RWPE2 (cell line): Measurements from ENCODE around the gene MCOLN3.

Source experiments
- ATAC-seq: fragments of 200-7000 bp; cut with Tn5 transposase; 3 replicates; pipeline ENCODE4 v1.9.1; 2021; ENCODE audit warnings: low read depth
- DNase-seq: peaks from one replicate; pipeline ENCODE4 v3.0.0-alpha.2; 2020; ENCODE audit warnings: low spot score
- H3K27ac ChIP-seq: fragments of 450-650 bp; 2 replicates; pipeline ENCODE4 v1.5.1; 2017; ENCODE audit warnings: mild to moderate bottlenecking; ENCODE audit not compliant: poor library complexity, severe bottlenecking
- H3K27me3 ChIP-seq: fragments of 250-450 bp; sonication (Bioruptor Pico); 2 replicates; pipeline ENCODE4 v1.5.1; 2021; ENCODE audit warnings: mild to moderate bottlenecking, moderate library complexity; ENCODE audit not compliant: insufficient read depth, poor library complexity, severe bottlenecking
- H3K36me3 ChIP-seq: fragments of 250-450 bp; sonication (Bioruptor Pico); 2 replicates; pipeline ENCODE4 v1.5.1; 2020; ENCODE audit warnings: low read depth, mild to moderate bottlenecking, moderate library complexity
- H3K4me1 ChIP-seq: fragments of 250-450 bp; sonication (Bioruptor Pico); 2 replicates; pipeline ENCODE4 v1.5.1; 2021; ENCODE audit warnings: mild to moderate bottlenecking, moderate library complexity; ENCODE audit not compliant: insufficient read depth, poor library complexity, severe bottlenecking
- H3K4me3 ChIP-seq: fragments of 250-450 bp; sonication (Bioruptor Pico); 2 replicates; pipeline ENCODE4 v1.5.1; 2021; ENCODE audit warnings: mild to moderate bottlenecking, moderate library complexity; ENCODE audit not compliant: severe bottlenecking
- H3K9me3 ChIP-seq: fragments of 250-450 bp; sonication (Bioruptor Pico); 2 replicates; pipeline ENCODE4 v1.5.1; 2021; ENCODE audit warnings: mild to moderate bottlenecking, moderate library complexity; ENCODE audit not compliant: severe bottlenecking
- TF ChIP-seq, protein P1 (sequence below): fragments of 450-650 bp; IDR thresholded peaks from one replicate; pipeline ENCODE4 v1.5.1; 2017; ENCODE audit warnings: mild to moderate bottlenecking, moderate library complexity; ENCODE audit not compliant: poor library complexity, severe bottlenecking

The MCOLN3 gene

DNA sequence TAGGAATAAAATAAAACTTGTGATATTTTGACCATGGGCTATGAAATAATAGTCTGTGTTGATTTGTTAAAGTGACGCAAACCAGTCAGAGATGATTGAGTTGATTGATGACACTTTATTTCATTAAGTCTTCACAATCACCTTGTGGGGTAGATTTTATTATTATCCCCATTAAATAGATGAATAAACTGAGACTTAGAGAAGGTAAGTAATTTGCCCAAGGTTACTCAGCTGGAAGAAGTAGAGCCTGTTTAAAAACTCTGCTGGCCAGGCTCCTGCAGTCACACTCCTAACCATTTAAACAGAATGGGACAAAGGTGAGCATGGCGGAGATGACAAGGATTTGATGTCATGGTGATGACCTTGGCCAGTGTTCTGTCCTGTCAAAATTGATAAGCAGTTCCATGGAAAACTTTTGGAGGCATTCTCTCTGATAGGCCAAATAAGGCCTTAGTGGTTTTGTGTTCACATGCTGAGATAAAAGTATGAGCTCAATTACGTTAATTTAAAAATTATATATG lies 22.7 kb upstream of the MCOLN3 start:
- Histone ChIP-seq H3K4me3 (no peak overlapping the region), H3K4me1 (no peaks in the 10 kb centered on the region), H3K27ac (no peak overlapping the region), H3K36me3 (no peaks in the 10 kb centered on the region), H3K9me3 (no peaks in the 10 kb centered on the region), H3K27me3 (no peaks in the 10 kb centered on the region)
- DNase-seq = no peak
- TF ChIP-seq, protein P1, sequence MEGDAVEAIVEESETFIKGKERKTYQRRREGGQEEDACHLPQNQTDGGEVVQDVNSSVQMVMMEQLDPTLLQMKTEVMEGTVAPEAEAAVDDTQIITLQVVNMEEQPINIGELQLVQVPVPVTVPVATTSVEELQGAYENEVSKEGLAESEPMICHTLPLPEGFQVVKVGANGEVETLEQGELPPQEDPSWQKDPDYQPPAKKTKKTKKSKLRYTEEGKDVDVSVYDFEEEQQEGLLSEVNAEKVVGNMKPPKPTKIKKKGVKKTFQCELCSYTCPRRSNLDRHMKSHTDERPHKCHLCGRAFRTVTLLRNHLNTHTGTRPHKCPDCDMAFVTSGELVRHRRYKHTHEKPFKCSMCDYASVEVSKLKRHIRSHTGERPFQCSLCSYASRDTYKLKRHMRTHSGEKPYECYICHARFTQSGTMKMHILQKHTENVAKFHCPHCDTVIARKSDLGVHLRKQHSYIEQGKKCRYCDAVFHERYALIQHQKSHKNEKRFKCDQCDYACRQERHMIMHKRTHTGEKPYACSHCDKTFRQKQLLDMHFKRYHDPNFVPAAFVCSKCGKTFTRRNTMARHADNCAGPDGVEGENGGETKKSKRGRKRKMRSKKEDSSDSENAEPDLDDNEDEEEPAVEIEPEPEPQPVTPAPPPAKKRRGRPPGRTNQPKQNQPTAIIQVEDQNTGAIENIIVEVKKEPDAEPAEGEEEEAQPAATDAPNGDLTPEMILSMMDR = no peak
- ATAC-seq = no peak

DNA sequence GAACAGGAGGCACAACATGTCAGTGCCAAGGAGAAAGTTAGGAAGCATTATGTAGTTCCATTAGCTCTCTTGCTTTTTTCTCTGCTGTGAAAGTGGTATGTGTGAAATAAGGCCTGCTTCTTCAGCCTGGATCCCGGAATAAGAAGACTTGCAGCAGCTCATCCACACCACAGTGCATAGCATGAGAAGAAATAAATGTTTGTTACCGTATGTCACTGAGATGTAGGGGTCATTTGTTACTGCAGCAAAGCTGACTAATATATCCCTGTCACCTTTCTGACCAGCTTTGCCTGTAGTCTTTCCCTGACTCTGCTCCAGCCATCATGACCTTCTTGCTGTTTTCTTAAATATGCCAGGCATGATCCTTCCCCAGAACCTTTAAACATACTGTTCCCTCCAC lies 20.5 kb upstream of the MCOLN3 start:
- Histone ChIP-seq H3K27me3 (no peaks in the 10 kb centered on the region), H3K27ac (no peak overlapping the region), H3K4me1 (no peaks in the 10 kb centered on the region), H3K36me3 (no peaks in the 10 kb centered on the region), H3K4me3 (no peak overlapping the region), H3K9me3 (no peaks in the 10 kb centered on the region)
- DNase-seq (no peak), ATAC-seq (no peak)
- TF ChIP-seq, protein P1 = no peak

DNA sequence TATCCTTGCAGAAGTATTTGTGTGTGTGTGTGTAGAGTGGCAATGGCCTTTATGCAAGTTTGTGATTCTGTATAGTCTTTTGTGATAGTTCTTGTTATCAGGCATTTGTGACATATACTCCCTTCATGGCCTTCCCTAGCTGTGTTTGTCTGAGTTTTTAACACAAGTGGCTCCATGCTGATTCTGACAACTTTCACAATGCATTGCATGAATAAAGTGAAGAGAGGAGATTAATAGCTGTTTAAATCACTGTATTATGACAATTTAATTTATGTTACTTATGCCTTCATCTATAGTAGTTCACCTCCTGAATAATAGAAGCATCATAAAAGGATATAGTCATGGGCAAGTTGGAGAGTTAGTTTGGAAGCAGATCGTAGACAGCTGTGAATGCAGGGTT lies 17.2 kb upstream of the MCOLN3 start:
- no peaks in the 10 kb centered on the region for H3K27me3 ChIP-seq
- H3K4me1 ChIP-seq = peaks cover 5% of the 10 kb centered on the region
- no peak overlapping the region for H3K4me3 ChIP-seq
- no peak for ATAC-seq
- H3K36me3 ChIP-seq = no peaks in the 10 kb centered on the region
- DNase-seq = no peak
- H3K9me3 ChIP-seq = no peaks in the 10 kb centered on the region
- no peak overlapping the region for H3K27ac ChIP-seq
- TF ChIP-seq, protein P1 = no peak

DNA sequence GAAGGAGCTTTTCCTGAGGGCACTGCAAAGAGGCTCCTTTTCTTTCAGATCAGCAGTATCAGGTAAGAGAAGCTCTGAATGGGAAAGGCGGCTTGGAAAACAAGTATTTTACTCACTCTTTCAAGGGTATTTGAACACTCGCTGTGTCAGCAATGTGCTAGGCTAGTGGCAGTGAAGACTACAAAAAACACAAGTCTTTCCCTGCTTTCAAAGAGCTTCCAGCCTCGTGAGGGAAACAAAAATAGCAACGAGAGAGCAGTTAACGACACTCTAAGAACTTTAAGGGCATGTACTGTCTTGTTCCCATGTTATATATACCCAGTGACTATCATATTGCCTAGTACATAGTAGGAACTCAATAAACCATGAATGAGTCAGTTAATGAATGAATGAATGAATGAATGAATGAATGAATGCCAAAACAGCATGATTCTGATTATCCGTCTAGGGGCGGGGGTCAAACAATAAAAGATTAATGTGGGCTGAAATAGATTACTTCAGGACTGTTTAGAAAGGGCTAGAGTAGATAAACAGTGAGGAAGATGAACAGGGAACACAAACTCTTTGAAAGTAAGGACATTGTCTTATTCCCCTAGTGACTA lies 14.2 kb upstream of the MCOLN3 start:
- Histone ChIP-seq H3K36me3 (no peaks in the 10 kb centered on the region), H3K27me3 (no peaks in the 10 kb centered on the region), H3K27ac (no peak overlapping the region), H3K4me3 (peak overlapping the region; percentile 36), H3K4me1 (peaks cover 12% of the 10 kb centered on the region), H3K9me3 (no peaks in the 10 kb centered on the region)
- TF ChIP-seq, protein P1 = no peak
- DNase-seq (no peak), ATAC-seq (peak; percentile 21)

DNA sequence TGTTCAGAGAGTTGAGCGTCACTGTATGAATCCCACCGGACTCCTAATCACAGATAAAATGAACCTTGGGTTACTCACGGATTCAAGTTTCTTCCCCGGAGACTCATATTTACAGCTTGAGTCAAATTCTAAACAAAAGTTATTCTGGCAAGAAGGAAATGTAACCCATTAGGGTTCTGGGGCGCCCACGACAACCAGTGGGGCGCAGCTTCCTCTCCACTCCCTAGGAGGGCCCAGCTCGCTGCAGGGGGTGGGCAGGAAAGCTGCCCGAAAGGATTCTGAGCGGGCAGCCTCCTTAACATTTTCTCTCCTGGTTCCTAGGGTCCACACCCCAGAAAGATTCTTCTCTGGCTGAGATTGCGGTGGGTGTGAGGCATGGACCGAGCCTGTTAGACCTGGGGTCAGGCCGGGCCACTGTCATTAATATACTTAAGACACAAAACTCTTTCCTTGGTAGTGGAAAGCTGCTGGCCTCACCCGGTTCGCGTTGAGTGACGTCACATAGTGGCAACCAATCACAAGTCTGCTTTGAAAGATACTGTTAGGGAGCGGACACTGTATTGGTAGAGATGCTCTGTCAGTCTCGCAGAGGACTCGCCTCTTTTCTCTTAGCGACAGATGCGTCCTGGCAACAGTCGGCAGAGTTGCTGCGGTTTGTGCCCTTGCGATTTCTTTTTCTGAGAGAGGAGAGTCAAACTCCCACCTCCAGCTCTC lies 13.6 kb upstream of the MCOLN3 start:
- TF ChIP-seq, protein P1 = no peak
- Histone ChIP-seq H3K27ac (no peak overlapping the region), H3K4me3 (peak overlapping the region; percentile 36), H3K36me3 (no peaks in the 10 kb centered on the region), H3K4me1 (peaks cover 12% of the 10 kb centered on the region), H3K27me3 (no peaks in the 10 kb centered on the region), H3K9me3 (no peaks in the 10 kb centered on the region)
- ATAC-seq (peak; percentile 99), DNase-seq (peak; percentile 79)
